Measurements from ENCODE around the gene DPP7.

DPP7 gene

DNA sequence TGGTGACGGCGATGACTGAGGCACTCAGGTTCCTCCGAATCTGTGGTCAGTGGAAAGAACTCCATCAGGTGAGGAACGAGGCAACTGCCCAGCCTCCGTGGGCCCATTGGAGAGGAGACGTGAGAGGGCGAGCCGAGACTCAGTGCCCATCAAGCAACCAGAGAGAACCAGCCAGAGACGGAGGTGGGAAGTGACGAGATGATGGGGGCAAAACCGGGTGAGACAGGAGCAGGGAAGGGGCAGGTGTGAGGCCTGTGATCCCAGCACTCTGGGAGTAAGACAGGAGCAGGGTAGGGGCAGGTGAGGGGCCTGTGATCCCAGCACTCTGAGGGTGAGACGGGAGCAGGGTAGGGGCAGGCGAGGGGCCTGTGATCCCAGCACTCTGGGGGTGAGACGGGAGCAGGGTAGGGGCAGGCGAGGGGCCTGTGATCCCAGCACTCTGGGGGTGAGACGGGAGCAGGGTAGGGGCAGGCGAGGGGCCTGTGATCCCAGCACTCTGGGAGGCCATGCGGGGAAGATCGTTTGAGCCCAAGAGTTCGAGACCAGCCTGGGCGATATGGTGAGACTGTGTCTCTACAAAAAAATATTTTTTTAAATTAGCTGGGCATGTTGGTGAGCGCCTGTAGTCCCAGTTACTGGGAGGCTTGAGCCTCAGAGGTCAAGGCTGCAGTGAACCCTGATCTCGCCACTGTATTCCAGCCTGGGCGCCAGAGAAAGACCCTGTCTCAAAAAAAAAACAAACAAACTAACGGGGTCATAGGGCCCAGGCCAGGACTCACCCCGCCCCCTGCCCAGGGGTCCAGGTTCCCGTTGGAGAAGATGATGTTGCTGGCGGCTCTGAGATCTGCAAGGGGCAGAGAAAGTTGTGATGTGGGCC lies 3.4 kb downstream of the DPP7 start:
- no peak for DNase-seq

DNA sequence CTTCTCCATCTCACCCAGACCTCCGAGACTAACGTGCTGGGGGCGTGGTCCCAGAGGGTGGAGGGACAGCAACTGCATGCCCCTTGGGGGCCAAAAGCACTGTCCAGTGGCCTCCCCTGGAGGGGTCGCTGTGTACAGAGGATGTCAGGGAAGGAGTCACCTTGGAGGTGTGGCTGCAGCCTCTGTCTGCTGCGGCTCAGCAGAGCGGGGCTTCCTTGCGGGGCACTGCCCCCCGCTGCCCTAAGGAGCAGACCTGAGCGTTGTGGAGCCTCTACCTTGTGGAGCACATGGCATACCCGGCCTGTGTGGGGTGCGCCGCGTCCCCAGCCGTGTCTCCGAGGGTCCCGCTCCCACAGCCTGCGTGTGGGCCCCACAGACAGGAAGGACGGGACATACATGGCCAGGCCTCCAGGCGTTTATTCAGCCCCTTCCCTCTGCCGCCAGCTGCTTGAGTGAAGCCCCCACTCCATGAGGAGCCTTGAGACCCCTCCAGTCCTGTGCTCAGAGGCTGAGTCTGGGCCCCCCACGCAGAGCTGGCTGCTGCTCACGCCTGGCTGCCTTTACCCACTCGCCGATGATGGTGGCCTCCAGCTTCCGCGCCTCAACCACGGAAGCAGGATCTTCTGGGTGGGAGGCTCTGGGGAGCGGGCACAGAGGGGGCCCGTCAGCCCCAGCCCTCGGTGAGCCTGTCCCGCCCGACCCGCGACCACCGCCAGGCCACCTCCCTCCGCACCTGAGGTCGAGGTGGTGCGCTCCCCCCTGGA lies 4.2 kb downstream of the DPP7 start:
- no peak for DNase-seq

DNA sequence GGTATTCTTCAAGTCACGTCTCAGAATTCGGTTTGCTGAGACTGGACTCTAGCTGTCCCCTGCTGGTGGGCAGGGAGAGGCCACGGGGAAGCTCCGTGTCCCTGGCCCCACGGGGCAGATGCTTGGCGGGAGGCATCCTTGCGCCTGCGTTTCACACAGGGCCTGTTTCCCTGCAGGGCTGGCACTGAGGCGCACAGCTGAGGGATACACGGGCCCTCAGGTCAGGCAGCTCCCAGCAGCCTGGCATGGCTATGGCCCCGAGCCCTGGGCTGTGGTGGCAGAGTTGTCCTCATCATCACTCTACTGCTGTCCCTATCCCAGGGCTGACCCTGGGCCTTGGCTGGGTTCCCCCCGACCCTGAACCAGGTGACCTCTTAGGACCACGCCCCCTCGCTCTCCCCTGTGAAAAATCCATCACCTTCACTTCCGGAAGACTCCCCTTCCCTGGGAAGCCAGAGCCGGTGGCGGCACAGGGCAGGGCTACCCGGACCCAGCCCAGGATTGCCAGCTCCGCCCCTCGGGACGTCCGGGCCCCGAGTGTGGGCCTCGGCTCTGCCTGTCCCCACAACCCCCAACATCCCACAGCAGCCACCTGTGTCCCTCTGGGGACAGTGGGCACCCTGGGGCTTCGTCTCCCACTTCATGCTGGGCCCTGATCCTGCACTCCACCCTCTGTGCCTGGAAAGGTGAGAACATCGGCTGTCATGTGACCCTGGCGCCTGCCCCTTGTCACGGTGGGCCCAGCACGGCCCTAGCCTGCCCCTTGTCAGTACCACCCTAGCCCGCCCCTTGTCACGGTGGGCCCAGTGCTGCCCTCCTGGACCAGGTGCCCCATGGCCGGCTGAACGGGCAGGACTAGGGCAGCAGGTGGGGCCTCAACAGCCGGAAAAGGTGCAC lies 5.0 kb downstream of the DPP7 start:
- DNase-seq = no peak

DNA sequence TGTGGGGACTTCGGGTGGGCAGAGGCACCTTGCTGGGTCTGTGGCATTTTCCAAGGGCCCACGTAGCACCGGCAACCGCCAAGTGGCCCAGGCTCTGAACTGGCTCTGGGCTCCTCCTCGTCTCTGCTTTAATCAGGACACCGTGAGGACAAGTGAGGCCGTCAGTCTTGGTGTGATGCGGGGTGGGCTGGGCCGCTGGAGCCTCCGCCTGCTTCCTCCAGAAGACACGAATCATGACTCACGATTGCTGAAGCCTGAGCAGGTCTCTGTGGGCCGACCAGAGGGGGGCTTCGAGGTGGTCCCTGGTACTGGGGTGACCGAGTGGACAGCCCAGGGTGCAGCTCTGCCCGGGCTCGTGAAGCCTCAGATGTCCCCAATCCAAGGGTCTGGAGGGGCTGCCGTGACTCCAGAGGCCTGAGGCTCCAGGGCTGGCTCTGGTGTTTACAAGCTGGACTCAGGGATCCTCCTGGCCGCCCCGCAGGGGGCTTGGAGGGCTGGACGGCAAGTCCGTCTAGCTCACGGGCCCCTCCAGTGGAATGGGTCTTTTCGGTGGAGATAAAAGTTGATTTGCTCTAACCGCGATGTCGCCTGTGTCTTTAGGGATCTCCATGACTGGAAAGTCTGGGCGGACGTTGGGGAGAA lies 5.8 kb downstream of the DPP7 start:
- no peak for DNase-seq

DNA sequence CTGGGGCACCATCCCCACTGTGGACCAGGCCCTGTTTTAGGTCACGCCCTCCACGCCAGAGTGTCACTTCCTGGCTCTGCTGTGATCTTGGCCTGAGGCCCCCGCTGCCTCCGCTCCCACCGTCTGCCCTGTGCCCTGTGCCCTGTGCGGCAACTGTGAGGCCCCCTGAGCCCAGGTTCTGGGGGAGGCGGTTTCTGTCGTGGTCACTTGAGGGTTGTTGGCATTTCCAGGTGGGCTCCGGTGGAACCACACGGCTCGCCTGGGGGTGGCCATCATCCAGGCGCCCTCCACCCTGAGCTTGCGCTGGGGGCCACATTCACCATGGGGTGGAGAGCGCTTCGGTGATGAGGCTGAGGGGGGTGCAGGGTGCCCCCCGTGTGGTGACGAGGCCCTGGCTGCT lies 6.6 kb downstream of the DPP7 start:
- no peak for DNase-seq

DNA sequence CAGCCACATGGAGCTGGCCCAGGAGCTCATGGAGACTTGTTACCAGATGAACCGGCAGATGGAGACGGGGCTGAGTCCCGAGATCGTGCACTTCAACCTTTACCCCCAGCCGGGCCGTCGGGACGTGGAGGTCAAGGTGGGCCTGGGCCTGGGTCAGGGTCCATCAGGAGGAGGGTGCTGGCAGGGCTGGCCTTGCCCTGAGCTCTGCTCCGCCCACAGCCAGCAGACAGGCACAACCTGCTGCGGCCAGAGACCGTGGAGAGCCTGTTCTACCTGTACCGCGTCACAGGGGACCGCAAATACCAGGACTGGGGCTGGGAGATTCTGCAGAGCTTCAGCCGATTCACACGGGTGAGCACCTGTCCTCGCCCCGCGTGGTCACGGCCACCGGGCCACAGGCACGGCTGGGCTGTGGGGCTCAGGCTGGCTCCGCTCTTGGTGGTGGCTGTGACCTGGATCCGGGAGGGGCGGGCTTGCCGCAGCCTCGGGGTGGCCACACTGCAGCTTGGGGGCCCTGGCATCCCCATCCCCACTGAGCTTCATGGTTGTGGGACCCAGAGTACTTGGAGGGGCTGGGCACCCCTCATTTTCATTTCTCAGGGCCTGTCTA lies 7.1 kb downstream of the DPP7 start:
- DNase-seq = no peak

DNA sequence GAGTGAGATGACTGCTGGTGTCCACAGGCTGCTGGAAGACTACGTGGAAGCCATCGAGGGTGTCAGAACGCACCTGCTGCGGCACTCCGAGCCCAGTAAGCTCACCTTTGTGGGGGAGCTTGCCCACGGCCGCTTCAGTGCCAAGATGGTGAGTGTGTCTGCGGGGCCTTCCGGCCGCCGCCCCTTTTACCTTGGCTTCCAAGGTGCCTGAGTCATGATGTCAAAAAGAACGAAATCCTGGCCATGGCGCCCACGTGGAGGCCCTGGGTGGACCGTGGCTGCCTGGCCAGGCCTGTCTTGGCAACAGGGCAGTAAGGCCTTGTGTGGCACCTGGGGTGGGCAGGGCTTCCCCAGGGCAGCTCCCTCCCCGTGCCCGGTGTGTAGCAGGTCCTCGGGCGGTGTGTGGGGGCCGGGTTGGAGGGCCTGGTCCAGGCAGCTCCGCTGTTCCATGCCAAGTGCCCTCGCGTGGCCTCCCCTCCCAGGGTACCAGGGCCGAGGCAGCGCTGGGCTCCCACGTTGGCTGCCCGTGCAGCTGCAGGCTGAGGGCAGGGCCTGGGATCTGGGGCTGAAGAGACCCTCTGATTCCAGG lies 7.8 kb downstream of the DPP7 start:
- DNase-seq = no peak

DNA sequence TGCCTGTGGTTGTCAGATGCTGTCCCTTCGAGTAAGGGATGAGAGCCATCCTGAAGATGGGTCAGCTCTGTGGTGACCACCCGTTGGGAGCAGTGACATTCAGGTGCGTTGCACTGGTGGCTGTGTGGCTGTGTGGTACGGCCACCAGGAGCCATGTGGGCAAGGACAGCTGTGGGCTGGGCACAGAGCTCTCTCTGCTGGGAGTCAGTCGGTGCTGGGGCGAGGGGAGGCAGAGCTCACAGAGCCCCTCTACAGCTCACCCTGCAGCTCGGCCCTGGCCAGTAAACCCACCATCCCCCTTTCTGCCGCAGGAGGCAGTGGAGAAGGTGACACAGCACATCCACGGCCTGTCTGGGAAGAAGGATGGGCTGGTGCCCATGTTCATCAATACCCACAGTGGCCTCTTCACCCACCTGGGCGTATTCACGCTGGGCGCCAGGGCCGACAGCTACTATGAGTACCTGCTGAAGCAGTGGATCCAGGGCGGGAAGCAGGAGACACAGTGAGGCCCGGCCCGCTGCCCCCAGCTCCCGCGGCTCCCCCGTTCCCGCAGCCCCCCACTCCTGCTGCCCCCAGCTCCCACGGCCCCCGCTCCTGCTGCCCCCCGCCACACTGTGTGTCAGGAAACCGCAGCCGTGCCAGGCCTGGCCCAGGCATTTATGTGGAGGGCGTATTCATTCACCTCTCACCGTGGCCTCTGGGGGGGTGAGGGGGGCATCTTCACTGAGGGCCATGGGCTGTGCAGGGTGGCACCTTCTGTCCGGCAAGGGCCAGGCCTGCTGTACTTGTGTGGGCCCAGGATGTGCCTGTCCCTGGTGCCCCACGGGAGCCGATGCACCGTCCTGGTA lies 8.5 kb downstream of the DPP7 start:
- DNase-seq = no peak

DNA sequence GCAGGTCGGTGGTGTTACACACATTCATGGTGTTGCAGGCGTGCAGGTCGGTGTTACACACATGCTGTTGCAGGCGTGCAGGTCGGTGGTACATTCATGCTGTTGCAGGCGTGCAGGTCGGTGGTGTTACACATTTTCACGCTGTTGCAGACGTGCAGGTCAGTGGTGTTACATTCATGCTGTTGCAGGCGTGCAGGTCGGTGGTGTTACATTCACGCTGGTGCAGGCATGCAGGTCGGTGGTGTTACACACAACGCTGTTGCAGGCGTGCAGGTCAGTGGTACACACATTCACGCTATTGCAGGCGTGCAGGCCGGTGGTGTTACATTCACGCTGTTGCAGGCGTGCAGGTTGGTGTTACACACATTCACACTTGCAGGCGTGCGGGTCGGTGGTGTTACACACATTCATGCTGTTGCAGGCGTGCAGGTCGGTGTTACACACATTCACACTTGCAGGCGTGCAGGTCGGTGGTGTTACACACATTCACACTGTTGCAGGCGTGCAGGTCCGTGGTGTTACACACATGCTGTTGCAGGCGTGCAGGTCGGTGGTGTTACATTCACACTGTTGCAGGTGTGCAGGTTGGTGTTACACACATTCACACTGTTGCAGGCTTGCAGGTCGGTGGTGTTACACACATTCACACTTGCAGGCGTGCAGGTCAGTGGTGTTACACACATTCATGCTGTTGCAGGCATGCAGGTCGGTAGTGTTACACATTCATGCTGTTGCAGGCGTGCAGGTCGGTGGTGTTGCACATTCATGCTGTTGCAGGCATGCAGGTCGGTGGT lies 11.1 kb downstream of the DPP7 start:
- DNase-seq = no peak

DNA sequence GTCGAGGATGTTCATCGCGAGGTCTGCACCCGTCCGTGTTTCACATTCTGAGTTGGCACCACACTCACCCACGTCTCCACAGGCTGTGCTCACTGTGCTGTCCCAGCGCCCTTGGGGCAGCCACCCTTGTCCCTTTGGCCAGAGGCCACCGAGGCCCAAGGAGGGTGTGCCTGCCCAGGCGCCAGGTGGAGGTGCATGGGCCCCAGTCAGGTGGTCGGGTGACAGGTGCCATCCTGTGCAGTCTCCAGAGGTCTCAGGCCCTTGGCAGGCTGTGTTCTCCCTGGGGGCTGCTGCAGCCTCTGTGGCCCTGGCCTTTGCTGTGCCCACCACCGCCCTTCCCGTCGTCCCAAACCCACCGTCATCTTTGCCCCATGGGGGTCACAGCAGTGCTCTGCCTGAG lies 15.3 kb downstream of the DPP7 start:
- DNase-seq = no peak

DNA sequence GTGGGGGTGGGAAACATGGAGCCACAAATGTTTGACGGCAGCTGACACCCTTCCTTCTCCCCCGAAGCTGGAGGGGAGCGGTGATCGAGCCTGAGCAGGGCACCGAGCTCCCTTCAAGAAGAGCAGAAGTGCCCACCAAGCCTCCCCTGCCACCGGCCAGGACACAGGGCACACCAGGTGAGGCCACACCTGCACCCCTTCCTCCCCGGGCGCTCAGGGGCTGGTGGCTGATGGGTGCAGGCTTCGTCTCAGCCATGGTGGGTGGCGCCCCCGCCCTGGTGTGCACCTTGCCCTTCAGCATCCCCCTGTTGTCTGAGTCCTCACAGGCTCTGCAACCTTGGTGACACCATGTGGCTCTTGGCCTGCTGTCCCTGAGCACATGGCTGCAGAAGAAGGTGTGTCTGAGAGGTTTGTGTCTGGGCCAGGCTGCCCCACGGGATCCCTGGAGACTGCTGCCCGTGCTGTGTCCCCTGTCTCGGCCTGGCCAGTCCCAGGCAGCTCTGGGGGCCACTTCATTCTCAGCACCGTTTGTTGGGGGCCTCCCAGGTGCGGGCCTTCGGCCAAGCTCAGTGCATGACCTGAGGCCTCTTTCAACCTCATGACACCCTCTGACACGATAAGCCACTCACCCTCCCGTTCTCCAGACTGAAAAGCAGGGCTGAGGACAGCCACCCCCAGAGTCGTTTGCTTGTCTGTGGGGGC lies 16.6 kb downstream of the DPP7 start:
- no peak for DNase-seq

- DNase-seq = no peak
These were observed 17.6 kb downstream of the DPP7 start for GRCh38 chr9:137096785-137097546.

DNA sequence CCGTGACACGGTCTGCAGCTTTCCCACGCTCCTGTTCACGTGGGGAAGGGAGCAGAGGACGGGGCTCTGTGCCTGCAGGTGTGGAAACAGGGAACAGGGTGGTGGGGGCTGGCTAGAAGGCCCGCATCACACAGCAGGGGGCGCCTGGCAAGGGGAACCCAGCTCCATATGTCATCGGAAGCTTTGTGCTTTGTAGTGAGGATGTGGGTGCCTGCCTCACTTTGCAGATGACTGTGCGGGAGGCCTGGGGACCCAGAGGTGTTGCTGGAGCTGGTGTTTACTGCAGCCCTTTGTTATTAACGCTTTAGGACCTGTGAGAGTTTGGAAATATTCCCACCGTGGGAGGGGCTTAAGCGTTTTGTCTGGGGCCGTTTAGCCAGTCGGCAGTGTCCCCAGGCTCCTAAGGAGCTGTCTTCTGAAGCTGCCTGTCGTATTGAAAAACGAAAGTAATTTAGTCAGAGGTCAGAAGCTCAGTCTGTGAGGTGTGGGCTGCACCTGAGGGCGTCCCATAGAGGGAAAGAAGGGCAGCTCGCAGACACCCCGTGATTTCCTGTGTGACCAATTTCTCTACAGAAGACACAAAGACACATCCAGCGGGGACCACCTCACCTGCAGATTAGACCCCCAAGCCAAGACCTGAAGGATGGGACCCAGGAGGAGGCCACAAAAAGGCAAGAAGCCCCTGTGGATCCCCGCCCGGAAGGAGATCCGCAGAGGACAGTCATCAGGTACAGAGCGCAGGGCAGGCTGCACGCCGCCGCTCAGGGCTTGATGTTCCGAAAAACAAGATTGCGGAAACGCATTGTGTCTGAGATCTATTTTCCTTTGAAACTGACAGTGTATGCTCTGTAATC lies 18.6 kb downstream of the DPP7 start:
- DNase-seq = no peak

GRCh38 chr9:137089232-137089947 lies 25.1 kb downstream of the DPP7 start:
- DNase-seq = no peak

DNA sequence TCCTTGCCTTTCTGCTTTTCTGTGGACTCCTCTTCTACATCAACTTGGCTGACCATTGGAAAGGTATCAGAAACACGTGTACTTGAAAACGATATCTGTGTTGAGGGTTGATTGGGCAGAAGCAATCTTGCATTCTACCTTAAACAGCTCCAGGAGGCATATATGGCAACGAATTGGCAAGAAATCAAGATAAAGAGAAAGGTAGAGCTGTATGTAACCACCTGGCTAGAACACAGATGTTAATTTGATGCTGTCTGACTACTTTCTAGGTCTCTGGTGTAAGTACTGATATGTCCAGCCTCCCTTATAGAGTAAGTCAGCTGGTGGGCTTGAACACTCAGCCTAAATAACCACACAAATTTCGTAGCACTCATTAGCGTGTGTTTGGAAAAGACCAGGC lies 26.4 kb downstream of the DPP7 start:
- no peak for DNase-seq

GRCh38 chr9:137087409-137087925 lies 27.1 kb downstream of the DPP7 start:
- no peak for DNase-seq

Data from NCI-H446 (cell line).